CD8-positive, alpha-beta memory T cell (primary cell): Measurements from ENCODE around the gene PAF1. TPM values are rescaled to one million over a fixed set of nuclear protein-coding genes. Genes with fewer than 3 reads are reported as not detected.
A peak's percentile ranks its signal among the peaks of the same experiment; 100 is the strongest.

Experiments used
- CTCF ChIA-PET: fragments of 350-600 bp; sonication (Branson Sonifier 250); formaldehyde crosslinking; loops from one replicate; lab custom pipeline; 2021; ENCODE audit warnings: antibody characterized with exemption; lab: Charles Lee
- POLR2A ChIA-PET: fragments of 350-600 bp; sonication (Branson Sonifier 250); formaldehyde crosslinking; loops from one replicate; lab custom pipeline; 2021; ENCODE audit warnings: antibody characterized with exemption; lab: Charles Lee
- DNase-seq, 5 donors: peaks; one replicate each; pipeline versions ENCODE4 v3.0.0 to v3.0.0-alpha.2; 2020 to 2022; ENCODE audit warnings: mixed read lengths in 1 of 5
- H3K27ac ChIP-seq: one replicate; pipeline ENCODE4 v1.7.0; 2013; ENCODE audit warnings: low read depth, mild to moderate bottlenecking, low read length, moderate library complexity
- H3K27me3 ChIP-seq: 2 replicates; pipeline ENCODE4 v1.7.0; 2013; ENCODE audit warnings: low read length, mild to moderate bottlenecking; ENCODE audit not compliant: insufficient read depth, poor library complexity, severe bottlenecking
- H3K36me3 ChIP-seq: 2 replicates; pipeline ENCODE4 v1.7.0; 2013; ENCODE audit warnings: mild to moderate bottlenecking, low read length, moderate library complexity; ENCODE audit not compliant: insufficient read depth
- H3K4me1 ChIP-seq: 2 replicates; pipeline ENCODE4 v1.7.0; 2013; ENCODE audit warnings: mild to moderate bottlenecking, low read length, moderate library complexity; ENCODE audit not compliant: insufficient read depth
- H3K4me3 ChIP-seq: 2 replicates; pipeline ENCODE4 v1.7.0; 2013; ENCODE audit warnings: mild to moderate bottlenecking, low read length
- H3K9me3 ChIP-seq: 2 replicates; pipeline ENCODE4 v1.7.0; 2013; ENCODE audit warnings: mild to moderate bottlenecking, low read length
- H3K27ac Mint-ChIP-seq, 8 donors: one replicate each; pipeline ENCODE4 v1.8.0; 2020 to 2021; ENCODE audit warnings: mixed read lengths in 8 of 8, mild to moderate bottlenecking in 6 of 8, inconsistent platforms in 3 of 8, moderate library complexity in 3 of 8
- H3K27me3 Mint-ChIP-seq, 2 donors: one replicate each; pipeline ENCODE4 v1.8.0; 2020 to 2021; ENCODE audit warnings: mixed read lengths in 2 of 2, mild to moderate bottlenecking in 1 of 2, moderate library complexity in 1 of 2
- H3K36me3 Mint-ChIP-seq, 3 donors: one replicate each; pipeline ENCODE4 v1.8.0; 2020 to 2021; ENCODE audit warnings: mixed read lengths in 3 of 3, inconsistent platforms in 1 of 3, mild to moderate bottlenecking in 1 of 3
- H3K4me1 Mint-ChIP-seq, 3 donors: one replicate each; pipeline ENCODE4 v1.8.0; 2020 to 2021; ENCODE audit warnings: mixed read lengths in 3 of 3, inconsistent platforms in 1 of 3, mild to moderate bottlenecking in 1 of 3
- H3K4me3 Mint-ChIP-seq, 7 donors: one replicate each; pipeline ENCODE4 v1.8.0; 2020 to 2021; ENCODE audit warnings: mixed read lengths in 7 of 7, mild to moderate bottlenecking in 6 of 7, moderate library complexity in 4 of 7, inconsistent platforms in 2 of 7
- H3K9me3 Mint-ChIP-seq, 5 donors: one replicate each; pipeline ENCODE4 v1.8.0; 2020 to 2022; ENCODE audit warnings: mixed read lengths in 5 of 5, mild to moderate bottlenecking in 3 of 5, moderate library complexity in 2 of 5, inconsistent platforms in 1 of 5
- polyA plus RNA-seq: library from polyadenylated mRNA; unstranded; fragments of 300-500 nt; fragmentation: Illumina TruSeq; gene quantifications from one replicate; pipeline ENCODE4 v1.2.3, GENCODE V29; 2021
- total RNA-seq, 2 experiments: library from RNA; stranded (reverse); gene quantifications; one replicate each; pipeline ENCODE4 v1.2.3, GENCODE V29; 2021

PAF1 gene
- total and polyA plus RNA-seq, 3 experiments from 2014 or later, result 44.6 to 50.2 (median 46.9) TPM

- peak overlapping the region in 7 of 8 donors; percentile 14 to 96 (median 62) for H3K27ac Mint-ChIP-seq
- H3K27me3 Mint-ChIP-seq, result peaks cover 0 to 8% of the 10 kb centered on the region in 2 donors
- Histone ChIP-seq H3K9me3 (no peaks in the 10 kb centered on the region), H3K4me1 (peaks cover 28% of the 10 kb centered on the region), H3K27ac (no peak overlapping the region), H3K4me3 (no peak overlapping the region), H3K27me3 (no peaks in the 10 kb centered on the region), H3K36me3 (peaks cover 27% of the 10 kb centered on the region)
- POLR2A ChIA-PET, result interaction anchor here (1.0 kb wide), 1 partner anchor 13 kb away, joined by 3 read pairs; the partner anchor contains the start of gene SUPT5H
- H3K36me3 Mint-ChIP-seq, result peaks cover 6 to 45% (median 13%) of the 10 kb centered on the region in 3 donors
- no peak for DNase-seq
- H3K9me3 Mint-ChIP-seq, result peaks cover 0 to 2% (median 0%) of the 10 kb centered on the region in 5 donors
- CTCF ChIA-PET, result interaction anchor here (1.2 to 1.6 kb wide), 3 partner anchors 21 to 35 kb away, joined by 3 to 4 read pairs (median 3); partner anchors contain the start of gene PLEKHG2
- peak overlapping the region in 3 of 7 donors; percentile 12 to 70 (median 37) for H3K4me3 Mint-ChIP-seq
- peaks cover 39 to 58% (median 44%) of the 10 kb centered on the region in 3 donors for H3K4me1 Mint-ChIP-seq
Observed at GRCh38 chr19:39432677-39433025, 41.7 kb upstream of the PAF1 start.

- Histone ChIP-seq H3K9me3 (no peaks in the 10 kb centered on the region), H3K4me3 (no peak overlapping the region), H3K27ac (peak overlapping the region; percentile 62), H3K27me3 (no peaks in the 10 kb centered on the region), H3K36me3 (peaks cover 27% of the 10 kb centered on the region), H3K4me1 (peaks cover 20% of the 10 kb centered on the region)
- peaks cover 0 to 2% (median 0%) of the 10 kb centered on the region in 5 donors for H3K9me3 Mint-ChIP-seq
- ChIA-PET CTCF (interaction anchor here (1.6 kb wide), 1 partner anchor 19 kb away, joined by 3 read pairs; the partner anchor contains the start of gene PLEKHG2), POLR2A (interaction anchor here (1.8 kb wide), 1 partner anchor 39 kb away, joined by 9 read pairs; the partner anchor contains the start of genes MED29 and PAF1)
- H3K4me3 Mint-ChIP-seq, result peak overlapping the region in 5 of 7 donors; percentile 8 to 64 (median 19)
- DNase-seq, result peak in 4 of 5 donors; percentile 53 to 88 (median 68)
- H3K27ac Mint-ChIP-seq, result peak overlapping the region; percentile 17 to 95 (median 82)
- H3K36me3 Mint-ChIP-seq, result peaks cover 6 to 45% (median 13%) of the 10 kb centered on the region in 3 donors
- H3K27me3 Mint-ChIP-seq, result peaks cover 0 to 4% of the 10 kb centered on the region in 2 donors
- H3K4me1 Mint-ChIP-seq, result peaks cover 30 to 47% (median 35%) of the 10 kb centered on the region in 3 donors
Observed at GRCh38 chr19:39430675-39431593, 40.0 kb upstream of the PAF1 start.

- Histone ChIP-seq H3K27ac (no peak overlapping the region), H3K4me3 (no peak overlapping the region), H3K27me3 (no peaks in the 10 kb centered on the region), H3K4me1 (peaks cover 1% of the 10 kb centered on the region), H3K9me3 (no peaks in the 10 kb centered on the region), H3K36me3 (peaks cover 13% of the 10 kb centered on the region)
- Mint-ChIP-seq H3K27me3 (peaks cover 0 to 2% of the 10 kb centered on the region in 2 donors), H3K9me3 (no peaks in the 10 kb centered on the region), H3K4me1 (peaks cover 12 to 25% (median 12%) of the 10 kb centered on the region in 3 donors), H3K27ac (peak overlapping the region in 1 of 8 donors; percentile 94), H3K36me3 (peaks cover 0 to 36% (median 5%) of the 10 kb centered on the region in 3 donors), H3K4me3 (no peak overlapping the region)
- DNase-seq, result no peak
- ChIA-PET POLR2A (no interaction called here), CTCF (interaction anchor here (3.0 kb wide), 1 partner anchor 17 kb away, joined by 10 read pairs; the partner anchor contains the start of gene PLEKHG2)
Observed at GRCh38 chr19:39428283-39429112, 37.6 kb upstream of the PAF1 start.

- H3K4me3 Mint-ChIP-seq, result no peak overlapping the region
- POLR2A ChIA-PET, result interaction anchor here (0.6 to 0.8 kb wide), 2 partner anchors 8 to 20 kb away, joined by 3 to 11 read pairs; partner anchors contain the start of gene RPS16
- no peaks in the 10 kb centered on the region for H3K27me3 ChIP-seq
- no peak overlapping the region for H3K4me3 ChIP-seq
- CTCF ChIA-PET, result interaction anchor here (1.6 to 3.0 kb wide), 3 partner anchors 8 to 16 kb away, joined by 5 to 10 read pairs (median 6); partner anchors contain the start of genes PLEKHG2 and RPS16
- no peaks in the 10 kb centered on the region for H3K9me3 ChIP-seq
- H3K27ac Mint-ChIP-seq, result no peak overlapping the region
- no peaks in the 10 kb centered on the region for H3K4me1 ChIP-seq
- peaks cover 8 to 17% (median 8%) of the 10 kb centered on the region in 3 donors for H3K4me1 Mint-ChIP-seq
- no peak for DNase-seq
- H3K9me3 Mint-ChIP-seq, result no peaks in the 10 kb centered on the region
- H3K36me3 Mint-ChIP-seq, result peaks cover 0 to 33% (median 2%) of the 10 kb centered on the region in 3 donors
- H3K27ac ChIP-seq, result no peak overlapping the region
- H3K27me3 Mint-ChIP-seq, result peaks cover 0 to 2% of the 10 kb centered on the region in 2 donors
- peaks cover 9% of the 10 kb centered on the region for H3K36me3 ChIP-seq
Observed at GRCh38 chr19:39427707-39428106, 36.8 kb upstream of the PAF1 start.

- no peaks in the 10 kb centered on the region for H3K9me3 Mint-ChIP-seq
- ChIA-PET CTCF (interaction anchor here (1.6 to 3.0 kb wide), 3 partner anchors 8 to 14 kb away, joined by 5 to 10 read pairs (median 6); partner anchors contain the start of genes PLEKHG2 and RPS16), POLR2A (interaction anchor here (1.0 to 1.4 kb wide), 2 partner anchors 8 to 9 kb away, joined by 3 to 8 read pairs; partner anchors contain the start of gene RPS16)
Observed at GRCh38 chr19:39426170-39426569, 35.3 kb upstream of the PAF1 start.

GRCh38 chr19:39425744-39426143, 34.8 kb upstream of the PAF1 start:
- H3K4me1 Mint-ChIP-seq, result peaks cover 4 to 6% (median 5%) of the 10 kb centered on the region in 3 donors

More at GRCh38 chr19:39426170-39426569, 35.3 kb upstream of the PAF1 start:
- Histone ChIP-seq H3K4me3 (no peak overlapping the region), H3K36me3 (peaks cover 6% of the 10 kb centered on the region), H3K4me1 (no peaks in the 10 kb centered on the region), H3K27me3 (no peaks in the 10 kb centered on the region), H3K27ac (no peak overlapping the region), H3K9me3 (no peaks in the 10 kb centered on the region)
- Mint-ChIP-seq H3K4me1 (peaks cover 6 to 10% (median 8%) of the 10 kb centered on the region in 3 donors), H3K27me3 (peaks cover 0 to 2% of the 10 kb centered on the region in 2 donors), H3K4me3 (no peak overlapping the region), H3K36me3 (peaks cover 0 to 31% (median 0%) of the 10 kb centered on the region in 3 donors), H3K27ac (peak overlapping the region in 2 of 8 donors; percentile 4 to 42)
- DNase-seq, result no peak

GRCh38 chr19:39424934-39425333, 34.0 kb upstream of the PAF1 start:
- no peaks in the 10 kb centered on the region for H3K9me3 ChIP-seq
- H3K4me3 Mint-ChIP-seq, result no peak overlapping the region
- CTCF ChIA-PET, result interaction anchor here (1.1 to 1.3 kb wide), 2 partner anchors 27 to 49 kb away, joined by 4 to 5 read pairs; no protein-coding TSS in a partner anchor

More at GRCh38 chr19:39425744-39426143, 34.8 kb upstream of the PAF1 start:
- peak overlapping the region in 4 of 8 donors; percentile 4 to 55 (median 32) for H3K27ac Mint-ChIP-seq
- no peak for DNase-seq
- Histone ChIP-seq H3K4me3 (no peak overlapping the region), H3K36me3 (peaks cover 6% of the 10 kb centered on the region), H3K4me1 (no peaks in the 10 kb centered on the region), H3K27ac (no peak overlapping the region), H3K27me3 (no peaks in the 10 kb centered on the region), H3K9me3 (no peaks in the 10 kb centered on the region)
- no peak overlapping the region for H3K4me3 Mint-ChIP-seq
- ChIA-PET POLR2A (interaction anchor here (1.0 to 1.4 kb wide), 2 partner anchors 7 to 10 kb away, joined by 3 to 8 read pairs; partner anchors contain the start of gene RPS16), CTCF (interaction anchor here (1.1 kb wide), 1 partner anchor 28 kb away, joined by 5 read pairs; no protein-coding TSS in a partner anchor)
- peaks cover 0 to 30% (median 0%) of the 10 kb centered on the region in 3 donors for H3K36me3 Mint-ChIP-seq
- no peaks in the 10 kb centered on the region for H3K9me3 Mint-ChIP-seq
- H3K27me3 Mint-ChIP-seq, result peaks cover 0 to 2% of the 10 kb centered on the region in 2 donors

More at GRCh38 chr19:39424934-39425333, 34.0 kb upstream of the PAF1 start:
- no peak overlapping the region for H3K27ac ChIP-seq
- no peaks in the 10 kb centered on the region for H3K27me3 ChIP-seq
- Mint-ChIP-seq H3K36me3 (peaks cover 0 to 35% (median 0%) of the 10 kb centered on the region in 3 donors), H3K9me3 (no peaks in the 10 kb centered on the region), H3K27me3 (peaks cover 0 to 2% of the 10 kb centered on the region in 2 donors), H3K27ac (no peak overlapping the region), H3K4me1 (no peaks in the 10 kb centered on the region)
- POLR2A ChIA-PET, result no interaction called here
- peaks cover 6% of the 10 kb centered on the region for H3K36me3 ChIP-seq
- H3K4me1 ChIP-seq, result no peaks in the 10 kb centered on the region
- no peak overlapping the region for H3K4me3 ChIP-seq
- DNase-seq, result no peak
